ENCODE data around the gene BLOC1S1.

Gene BLOC1S1

GRCh38 chr12:55728186-55728938, 12.5 kb downstream of the BLOC1S1 start:
- peaks cover 39% of the 10 kb centered on the region for H3K36me3 ChIP-seq (replicated peaks)

GRCh38 chr12:55728939-55729818, 13.3 kb downstream of the BLOC1S1 start, which contains the start of gene CD63:
CD63 (minus strand) TSS chr12:55729009; CDS start chr12:55728341, 668 bp downstream.
- peaks cover 31% of the 10 kb centered on the region for H3K36me3 ChIP-seq (replicated peaks)
- TF ChIP-seq CTCF (IDR thresholded peaks at IDR 0.05; ENCODE audit: low read depth, low read length, missing control alignments) = no peak
- H3K27me3 ChIP-seq (replicated peaks) = no peaks in the 10 kb centered on the region
- peak; percentile 95 for DNase-seq
- peak within 1 kb of the TSS; percentile 94 for H3K4me3 ChIP-seq (ENCODE audit: low read depth, low read length)
- peak within 1 kb of the TSS; percentile 99 for H3K27ac ChIP-seq
- in situ Hi-C loops (cut with HindIII; ENCODE audit: low pct_ligation_motif_present, low sequenced_read_pairs) = no loop called here

More at GRCh38 chr12:55728186-55728938, 12.5 kb downstream of the BLOC1S1 start:
- Histone ChIP-seq H3K4me3 (ENCODE audit: low read depth, low read length) (peak overlapping the region; percentile 94), H3K27ac (peak overlapping the region; percentile 99), H3K27me3 (replicated peaks) (no peaks in the 10 kb centered on the region)
- no peak for DNase-seq
- in situ Hi-C loops (cut with HindIII; ENCODE audit: low pct_ligation_motif_present, low sequenced_read_pairs) = no loop called here
- TF ChIP-seq CTCF (IDR thresholded peaks at IDR 0.05; ENCODE audit: low read depth, low read length, missing control alignments) = peak; percentile 1

- in situ Hi-C loops (cut with HindIII; ENCODE audit: low pct_ligation_motif_present, low sequenced_read_pairs) = no loop called here
- no peaks in the 10 kb centered on the region for H3K27me3 ChIP-seq (replicated peaks)
- TF ChIP-seq CTCF (IDR thresholded peaks at IDR 0.05; ENCODE audit: low read depth, low read length, missing control alignments) = peak; percentile 26
- peak; percentile 53 for DNase-seq
- H3K27ac ChIP-seq = peak overlapping the region; percentile 99
- H3K36me3 ChIP-seq (replicated peaks) = peaks cover 21% of the 10 kb centered on the region
- peak overlapping the region; percentile 94 for H3K4me3 ChIP-seq (ENCODE audit: low read depth, low read length)
Observed at GRCh38 chr12:55729819-55730818, 14.3 kb downstream of the BLOC1S1 start.

- in situ Hi-C loops (cut with HindIII; ENCODE audit: low pct_ligation_motif_present, low sequenced_read_pairs) = no loop called here
- Histone ChIP-seq H3K27ac (no peak overlapping the region), H3K36me3 (replicated peaks) (peaks cover 2% of the 10 kb centered on the region), H3K4me3 (ENCODE audit: low read depth, low read length) (no peak overlapping the region), H3K27me3 (replicated peaks) (no peaks in the 10 kb centered on the region)
- no peak for TF ChIP-seq CTCF (IDR thresholded peaks at IDR 0.05; ENCODE audit: low read depth, low read length, missing control alignments)
- no peak for DNase-seq
Observed at GRCh38 chr12:55732288-55732687, 16.4 kb downstream of the BLOC1S1 start.

GRCh38 chr12:55733021-55733555, 17.2 kb downstream of the BLOC1S1 start:
- Histone ChIP-seq H3K27ac (no peak overlapping the region), H3K36me3 (replicated peaks) (peaks cover 1% of the 10 kb centered on the region), H3K27me3 (replicated peaks) (no peaks in the 10 kb centered on the region), H3K4me3 (ENCODE audit: low read depth, low read length) (no peak overlapping the region)
- no peak for DNase-seq
- TF ChIP-seq CTCF (IDR thresholded peaks at IDR 0.05; ENCODE audit: low read depth, low read length, missing control alignments) = no peak
- in situ Hi-C loops (cut with HindIII; ENCODE audit: low pct_ligation_motif_present, low sequenced_read_pairs) = no loop called here

Data from brain microvascular endothelial cell (primary cell).